GM21390 (cell line): ENCODE measurements around the gene GAS2L2.
"Not testable (repeated sequence)": the region's sequence is repeated elsewhere in the genome, so short reads cannot be mapped to it uniquely, and the experiment has no call there.

ENCODE experiments used
- ATAC-seq: cut with Tn5 transposase; IDR thresholded peaks from one replicate; pipeline ENCODE4 v1.9.1; 2021; ENCODE audit not compliant: unreplicated experiment

GAS2L2 gene

GRCh38 chr17:35730400-35731005 lies 22.5 kb downstream of the GAS2L2 start:
- no peak for ATAC-seq

DNA sequence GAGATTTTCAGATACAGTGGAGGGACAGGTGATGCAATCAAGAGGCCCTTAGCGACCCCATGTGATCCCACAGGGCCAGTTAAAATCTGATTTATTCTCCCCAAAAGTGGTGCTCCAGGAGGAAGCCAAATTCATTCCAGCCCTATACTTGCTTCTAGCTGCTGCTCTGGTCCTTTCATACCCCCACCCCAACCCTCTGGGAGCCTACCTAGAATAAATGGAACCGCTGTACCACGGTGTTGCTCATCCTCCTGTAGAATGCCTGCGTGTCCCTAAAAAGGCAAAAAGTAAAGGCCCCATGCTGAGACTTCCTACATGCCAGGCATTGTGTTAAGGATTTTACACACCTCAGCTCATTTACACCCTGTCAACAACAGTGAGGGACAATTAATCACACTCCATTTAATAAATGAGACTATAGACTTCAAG lies 23.6 kb downstream of the GAS2L2 start:
- no peak for ATAC-seq

DNA sequence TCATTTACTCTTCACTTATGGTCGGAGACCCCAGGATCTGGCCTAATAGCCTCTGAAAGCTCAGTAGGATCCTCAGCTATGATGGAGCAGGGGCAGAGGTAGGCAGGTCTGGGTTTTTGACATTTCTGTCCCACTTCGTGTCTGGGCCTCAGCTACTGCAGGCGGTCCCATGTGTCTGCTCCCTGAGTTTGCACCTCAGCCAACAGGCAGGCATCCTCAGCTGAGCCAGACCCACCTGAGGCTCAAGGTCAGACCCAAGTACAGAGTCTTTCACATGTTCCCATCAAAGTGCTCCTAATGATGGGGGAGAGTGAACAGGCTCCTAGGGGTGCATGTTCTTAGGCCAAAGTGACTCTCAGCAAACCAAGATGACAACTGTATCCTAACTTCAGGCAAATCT lies 24.5 kb downstream of the GAS2L2 start:
- ATAC-seq: no peak

- ATAC-seq: no peak
Observed at GRCh38 chr17:35727635-35728034, 25.4 kb downstream of the GAS2L2 start.

- ATAC-seq: no peak
Observed at GRCh38 chr17:35726953-35727460, 26.0 kb downstream of the GAS2L2 start.

DNA sequence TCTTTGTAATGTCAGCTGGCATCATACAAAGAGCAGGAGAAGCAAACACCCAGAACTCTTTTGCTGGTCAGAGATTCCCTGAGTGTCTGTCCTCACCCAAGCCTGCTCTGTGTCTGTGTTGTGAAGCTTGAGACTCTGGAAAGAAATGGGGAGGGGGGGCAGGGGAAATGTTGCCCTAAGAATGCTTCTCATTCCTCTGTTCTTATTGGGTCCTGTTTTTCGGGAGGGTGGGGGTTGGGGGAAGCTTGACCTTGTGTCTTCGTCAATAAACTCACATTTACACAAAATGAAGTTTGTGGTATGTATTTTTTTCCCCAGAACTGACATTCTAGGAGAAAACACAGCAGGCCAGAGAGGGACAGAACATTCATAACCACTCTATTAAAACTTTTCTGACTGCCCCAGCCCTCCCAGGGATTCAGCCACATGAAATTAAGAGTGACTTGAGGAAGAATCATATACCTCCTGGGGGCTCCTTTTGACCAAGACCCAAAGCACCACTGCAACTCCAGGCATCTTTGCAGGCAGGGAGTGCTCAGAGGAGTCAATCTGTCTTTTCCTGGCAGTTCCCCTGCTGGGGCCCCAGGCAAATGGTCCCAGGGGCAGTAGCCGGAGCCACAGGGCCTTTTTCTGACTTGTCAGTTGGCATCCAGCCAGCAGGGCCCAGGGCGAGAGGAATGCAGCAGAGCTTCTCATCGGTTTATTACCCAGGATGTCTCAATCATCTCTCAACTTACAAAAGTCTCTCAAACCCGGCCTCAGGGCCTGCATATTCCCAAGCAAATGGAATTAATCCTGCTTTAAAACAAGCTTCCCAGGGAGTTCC lies 26.7 kb downstream of the GAS2L2 start:
- ATAC-seq: no peak

DNA sequence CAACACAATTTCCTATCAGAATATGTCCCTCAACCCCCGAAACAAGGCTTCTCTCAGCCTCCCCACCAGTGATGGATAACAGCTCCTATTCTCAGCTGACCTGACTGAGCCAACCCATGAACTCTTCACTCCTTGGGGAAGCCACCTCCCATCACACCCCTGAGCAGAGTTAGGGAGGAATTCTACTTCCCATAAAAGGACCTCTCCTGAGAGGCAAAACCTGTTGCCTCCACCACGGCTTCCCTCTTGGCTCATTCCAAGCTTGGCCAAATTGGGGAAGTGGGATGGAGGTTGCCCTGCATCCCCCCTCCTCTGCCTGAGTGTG lies 27.3 kb downstream of the GAS2L2 start:
- no peak for ATAC-seq

DNA sequence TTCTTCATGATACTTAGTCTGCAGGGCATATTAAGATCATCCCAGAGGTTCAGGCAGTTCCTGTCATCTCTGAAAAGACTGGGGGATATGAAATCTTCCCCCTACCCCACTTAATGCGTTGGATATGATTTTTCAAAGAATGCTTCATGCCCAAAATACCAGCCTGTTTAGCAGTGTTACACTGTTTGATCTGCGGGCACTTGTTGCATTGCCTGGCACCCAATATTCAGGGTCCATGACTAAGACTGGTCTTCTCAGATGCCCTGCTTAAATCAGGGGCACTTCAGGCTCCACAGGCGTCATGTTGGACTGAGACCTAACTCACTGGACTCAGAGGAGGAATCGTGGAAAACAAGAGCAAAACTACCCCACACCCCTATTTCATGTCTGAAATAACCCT lies 28.0 kb downstream of the GAS2L2 start:
- no peak for ATAC-seq

DNA sequence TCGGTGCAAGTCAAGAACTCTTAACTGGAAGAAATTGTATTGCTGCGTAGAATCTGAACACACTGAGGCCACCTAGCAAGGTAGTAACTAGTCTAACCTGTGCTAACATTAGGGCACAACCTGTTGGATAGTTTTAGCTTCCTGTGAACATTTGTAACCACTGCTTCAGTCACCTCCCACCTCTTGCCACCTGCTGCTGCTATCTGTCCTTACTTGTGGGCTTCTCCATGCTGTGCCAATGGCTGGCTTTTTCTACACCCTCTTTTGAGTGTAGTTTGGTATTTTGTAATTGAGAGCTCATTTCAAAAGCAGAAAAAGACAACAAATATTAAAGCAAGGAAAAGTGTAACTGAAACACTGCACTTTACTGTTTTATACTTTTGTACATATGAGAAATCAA lies 29.3 kb downstream of the GAS2L2 start:
- ATAC-seq: no peak

DNA sequence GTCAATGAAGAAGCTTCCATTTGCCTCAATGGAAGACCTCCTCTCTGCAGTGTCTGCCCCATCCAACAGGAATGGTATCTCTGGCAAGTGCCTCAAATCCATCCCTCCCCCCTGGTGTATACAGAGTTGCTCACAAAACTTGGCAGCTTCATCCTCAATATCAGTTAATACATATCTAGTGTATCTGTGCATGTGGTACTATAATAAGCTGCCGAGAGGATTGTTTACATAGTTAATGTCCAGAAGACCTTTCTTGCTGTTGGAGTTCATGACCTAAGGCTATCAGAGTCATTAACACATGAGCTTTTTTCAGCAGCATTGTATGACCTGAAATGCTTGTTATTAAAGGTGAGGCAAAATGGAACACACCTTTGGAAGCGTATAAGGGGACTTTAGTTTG lies 35.6 kb downstream of the GAS2L2 start:
- ATAC-seq: no peak

GRCh38 chr17:35716897-35717465 lies 36.1 kb downstream of the GAS2L2 start:
- no peak for ATAC-seq

- no peak for ATAC-seq
Observed at GRCh38 chr17:35716173-35716572, 36.9 kb downstream of the GAS2L2 start.

- no peak for ATAC-seq
Observed at GRCh38 chr17:35715416-35715815, 37.6 kb downstream of the GAS2L2 start.

DNA sequence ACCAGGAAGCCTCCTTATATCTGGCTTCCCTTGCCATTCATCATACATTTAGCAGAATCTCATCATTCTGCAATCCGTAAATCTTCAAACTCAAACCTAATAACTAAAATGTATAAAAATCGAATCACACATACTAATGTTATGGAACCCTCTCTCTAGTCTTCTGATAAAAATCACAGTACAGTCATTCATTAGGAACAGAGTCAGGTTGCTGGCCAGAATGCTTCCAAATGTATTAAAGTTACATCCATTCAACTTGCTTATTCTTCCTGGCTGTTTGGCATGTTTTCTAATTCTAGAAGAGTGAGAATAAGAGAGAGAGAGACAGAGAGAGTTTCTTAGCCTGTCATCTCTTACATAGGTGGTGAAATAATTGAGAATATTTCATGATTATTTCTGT lies 38.1 kb downstream of the GAS2L2 start:
- no peak for ATAC-seq

DNA sequence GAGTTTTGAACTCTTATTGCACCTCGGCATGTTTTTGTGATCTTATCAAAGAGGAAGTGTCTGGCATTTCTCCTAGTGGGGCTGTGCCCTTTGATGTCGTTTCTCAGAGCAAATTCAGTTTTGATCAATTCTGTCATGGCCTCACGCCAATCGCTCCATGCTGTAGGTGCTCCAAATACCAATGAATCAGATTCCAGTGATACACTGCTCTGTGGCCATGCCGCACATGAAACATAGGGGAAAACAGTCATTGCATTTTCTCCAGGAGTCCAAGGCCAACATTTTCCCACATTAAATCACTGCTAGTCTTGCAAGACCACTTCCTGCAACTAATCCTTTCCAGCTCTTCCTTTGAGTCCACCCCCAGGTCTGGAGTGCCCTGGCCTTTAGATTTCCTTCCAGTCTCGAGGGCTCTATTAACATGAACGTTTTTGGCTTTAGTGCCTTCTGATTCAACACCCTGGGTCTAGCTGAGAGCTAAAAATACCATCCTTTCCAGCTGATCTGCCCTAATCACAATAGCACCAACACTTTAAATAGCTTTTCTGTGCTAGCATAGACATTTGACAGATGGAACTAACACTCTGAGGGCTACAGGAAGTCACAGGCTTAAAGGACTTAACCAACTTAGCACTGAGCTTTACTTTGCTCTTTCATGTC lies 39.8 kb downstream of the GAS2L2 start:
- no peak for ATAC-seq

DNA sequence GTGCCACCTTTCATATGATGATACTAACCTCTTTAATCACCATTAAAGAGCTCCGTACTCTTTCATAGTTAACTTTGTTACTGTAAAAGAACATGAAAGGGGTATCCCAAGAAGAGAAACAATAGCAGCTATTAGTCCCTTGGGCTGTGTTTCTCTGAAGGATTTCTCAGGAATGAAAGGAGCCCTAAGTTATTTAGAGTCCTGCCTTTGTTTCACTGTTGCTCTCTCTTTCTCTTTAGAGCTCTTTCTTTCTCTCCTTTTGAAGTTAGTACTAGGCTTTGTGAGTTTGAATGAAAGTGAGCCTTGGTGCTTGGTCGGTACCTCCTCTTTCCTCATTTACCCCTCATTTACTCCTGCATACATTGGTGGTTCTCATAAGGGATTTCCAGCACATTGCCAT lies 42.1 kb downstream of the GAS2L2 start:
- no peak for ATAC-seq

DNA sequence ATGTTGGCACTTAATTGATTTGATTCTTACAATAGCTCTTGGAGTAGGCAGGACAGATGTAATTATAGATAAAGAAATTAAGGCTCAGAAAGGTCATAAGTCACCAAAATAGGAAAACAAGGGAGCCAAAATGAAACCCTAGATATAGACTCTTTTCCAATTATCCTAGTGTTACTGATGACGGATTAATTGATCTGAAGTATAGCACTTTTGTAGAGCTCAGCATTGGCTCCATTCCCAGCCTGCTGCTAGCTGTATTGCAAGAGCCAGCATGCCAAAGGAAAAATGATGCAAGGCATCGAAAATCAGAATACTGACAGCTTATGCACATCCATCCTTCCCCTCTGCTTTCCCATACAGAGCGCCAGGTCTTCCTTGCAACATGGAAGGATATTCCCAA lies 43.2 kb downstream of the GAS2L2 start:
- no peak for ATAC-seq

GRCh38 chr17:35708951-35709350 lies 44.1 kb downstream of the GAS2L2 start:
- ATAC-seq: no peak

GRCh38 chr17:35708149-35708548 lies 44.9 kb downstream of the GAS2L2 start:
- no peak for ATAC-seq

DNA sequence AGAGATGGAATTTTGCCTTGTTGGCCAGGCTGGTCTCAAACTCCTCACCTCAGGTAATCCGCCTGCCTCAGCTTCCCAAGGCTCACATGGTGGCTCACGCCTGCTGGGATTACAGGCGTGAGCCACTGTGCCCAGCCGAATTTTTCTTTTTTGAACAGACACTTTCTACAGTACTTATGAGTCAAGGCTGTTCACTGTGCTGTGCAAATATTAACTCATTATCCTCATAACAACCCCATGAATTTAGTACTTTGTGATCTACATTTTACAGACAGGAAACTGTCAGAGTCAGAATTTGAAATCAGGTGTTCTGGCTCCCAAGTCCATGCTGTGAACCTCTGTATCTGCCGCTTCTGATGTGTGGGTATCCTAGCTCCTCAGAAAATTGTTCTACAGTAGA lies 47.3 kb downstream of the GAS2L2 start:
- ATAC-seq: no peak

GRCh38 chr17:35705230-35705629 lies 47.8 kb downstream of the GAS2L2 start:
- ATAC-seq: no peak

- not testable (repeated sequence) for ATAC-seq
Observed at GRCh38 chr17:35703308-35703707, 49.7 kb downstream of the GAS2L2 start.
